IPS DF 19.7 (cell line): ENCODE measurements around the gene GSTA2.
"Not testable (repeated sequence)": the region's sequence is repeated elsewhere in the genome, so short reads cannot be mapped to it uniquely, and the experiment has no call there.

Experiments used
- DNase-seq: peaks from one replicate; pipeline ENCODE4 v3.0.0-alpha.2; 2013; ENCODE audit warnings: low read depth, low spot score

The GSTA2 gene

DNA sequence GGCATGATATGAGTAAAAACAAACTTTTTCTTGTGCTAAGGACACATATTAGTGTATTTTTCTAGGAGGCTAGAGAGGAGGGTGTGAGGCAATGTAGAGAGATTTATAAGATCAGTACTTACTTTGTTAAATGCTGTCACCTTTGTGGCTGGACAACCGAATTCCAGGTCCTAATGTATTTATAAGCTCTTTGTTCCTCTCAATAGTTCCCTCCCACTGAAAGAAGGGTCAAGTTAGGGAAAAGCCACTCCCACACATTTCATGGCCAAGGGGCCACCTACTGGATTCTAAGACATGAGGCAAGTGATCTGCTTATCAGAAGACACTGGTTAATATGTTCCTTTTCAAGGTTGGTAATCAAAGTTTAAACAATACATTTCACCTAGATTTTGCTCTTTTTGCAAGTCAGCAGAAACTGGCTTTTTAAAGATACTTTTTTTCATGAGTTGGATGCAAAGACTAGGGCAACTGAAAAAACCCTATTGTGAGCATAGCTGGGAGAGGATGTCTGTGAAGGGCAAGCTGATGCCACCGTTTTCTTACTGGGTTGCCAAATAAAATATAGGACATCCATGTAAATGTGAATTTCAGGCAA lies at the start of gene GSTA2:
TSS of gene GSTA2 (minus strand) at position 154 of the 595 bp plus-strand sequence. CDS start 5,528 bp downstream, outside the sequence.
- not testable (repeated sequence) for DNase-seq

DNA sequence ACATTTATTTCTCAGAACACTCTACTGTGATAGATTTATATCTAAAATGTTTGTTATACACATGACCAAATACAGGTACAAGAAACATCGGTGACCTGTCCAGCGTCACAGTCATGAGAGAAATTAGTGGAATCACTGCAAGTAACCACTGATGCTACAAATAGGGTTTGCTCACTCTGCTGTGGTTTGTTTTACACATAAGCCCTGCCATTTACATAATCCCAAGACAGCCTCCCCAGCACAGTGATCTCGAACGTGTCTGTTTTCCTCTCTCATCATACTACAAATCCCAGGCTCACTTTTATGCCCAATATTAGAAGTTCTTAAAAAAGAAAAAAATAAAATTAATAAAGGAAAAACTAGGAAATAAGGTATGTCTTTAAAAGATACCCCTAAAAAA lies 46.5 kb upstream of the GSTA2 start:
- DNase-seq: not testable (repeated sequence)

- no peak for DNase-seq
Observed at GRCh38 chr6:52808660-52809059, 45.4 kb upstream of the GSTA2 start.

GRCh38 chr6:52803668-52804255 lies 40.5 kb upstream of the GSTA2 start, which contains the start of gene GSTA1:
GSTA1 (minus strand) TSS chr6:52803816; CDS start chr6:52799267, 4,549 bp downstream.
- not testable (repeated sequence) for DNase-seq

DNA sequence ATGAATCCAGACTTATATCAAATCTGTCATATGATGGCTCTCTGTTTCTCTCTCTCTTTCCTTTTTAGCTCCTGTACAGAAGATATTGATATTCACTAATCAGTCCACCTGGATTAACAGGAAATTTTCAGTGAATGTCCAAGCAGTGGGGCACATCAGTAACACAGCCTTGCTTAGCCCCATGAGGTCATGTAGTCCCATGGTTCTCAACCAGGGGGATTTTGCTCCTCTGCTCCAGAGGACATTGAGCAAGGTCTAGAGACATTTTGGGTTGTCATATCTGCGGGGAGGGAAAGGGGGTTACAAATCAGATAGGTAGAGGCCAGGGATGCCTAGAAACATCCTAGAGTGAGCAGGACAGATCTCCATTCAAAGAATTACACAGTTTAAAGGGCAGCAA lies 39.5 kb upstream of the GSTA2 start:
- DNase-seq: no peak

DNA sequence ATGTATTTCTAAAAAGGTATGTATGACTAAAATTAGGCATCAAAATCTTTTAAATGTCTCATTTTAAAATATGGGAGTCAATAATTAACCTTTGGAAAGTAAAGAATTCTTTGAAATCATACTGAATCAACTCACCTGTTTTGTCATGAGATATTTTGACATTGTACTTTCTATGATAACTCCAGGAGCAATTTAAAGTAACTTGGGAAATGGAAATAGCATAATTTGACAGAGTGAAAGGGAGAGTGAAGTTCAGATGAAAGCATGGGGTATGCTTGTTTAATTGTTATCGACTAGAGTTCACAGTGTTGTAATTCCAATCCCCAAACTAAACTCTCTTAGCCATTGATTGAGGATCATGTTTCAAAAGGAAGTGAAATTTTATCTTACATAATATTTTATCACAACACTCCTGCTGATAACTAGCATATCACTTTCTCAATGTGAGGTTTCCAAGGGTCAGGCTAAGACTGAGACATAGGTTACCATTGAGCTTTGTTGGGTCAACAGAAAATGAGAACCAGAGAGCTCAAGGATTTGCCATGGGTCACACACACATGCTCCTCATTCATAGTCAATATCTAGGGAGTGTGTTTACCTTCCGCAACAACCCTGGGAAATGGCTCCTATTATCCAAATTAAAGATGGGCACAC lies 38.0 kb upstream of the GSTA2 start:
- DNase-seq: no peak

- not testable (repeated sequence) for DNase-seq
Observed at GRCh38 chr6:52799272-52799671, 36.0 kb upstream of the GSTA2 start.

DNA sequence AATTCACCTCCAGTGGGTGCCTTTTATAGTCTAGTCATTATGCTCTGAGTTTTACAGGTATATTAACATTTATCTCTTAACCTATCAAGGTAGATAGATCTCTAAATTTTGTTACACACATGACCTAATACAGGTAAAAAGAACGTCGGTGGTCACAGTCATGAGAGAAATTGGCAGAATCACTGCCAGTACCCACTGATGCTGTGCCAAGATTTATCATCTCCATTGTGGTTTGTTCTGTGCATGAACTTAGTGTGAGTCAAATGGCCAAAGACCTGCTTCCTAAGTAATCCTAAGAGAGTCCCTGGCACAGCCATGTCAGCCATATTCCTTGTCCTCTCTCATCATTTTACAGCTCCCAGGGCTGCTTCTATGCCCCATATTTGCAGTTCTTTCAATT lies 31.1 kb upstream of the GSTA2 start:
- DNase-seq: not testable (repeated sequence)

DNA sequence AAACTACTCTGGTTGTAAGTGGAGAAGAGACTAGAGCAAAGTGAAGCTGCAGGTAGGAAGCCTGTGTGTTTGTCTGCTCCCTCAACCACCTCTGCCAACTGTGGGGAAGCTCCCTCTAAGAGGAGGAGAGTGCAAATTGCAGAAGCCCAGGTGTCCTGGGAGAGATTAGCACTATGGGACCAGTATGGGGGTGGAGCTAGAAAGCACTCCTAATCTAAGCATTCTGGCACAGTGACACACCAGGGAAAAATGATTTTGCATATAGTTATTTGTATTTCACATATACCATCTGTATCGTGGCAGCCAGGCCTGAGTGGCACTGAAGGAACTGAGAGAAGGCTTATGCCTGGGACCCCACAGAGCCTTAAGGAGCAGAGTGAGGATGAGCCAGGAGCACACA lies 27.6 kb upstream of the GSTA2 start:
- no peak for DNase-seq

- DNase-seq: not testable (repeated sequence)
Observed at GRCh38 chr6:52789658-52790057, 26.4 kb upstream of the GSTA2 start.

GRCh38 chr6:52788478-52788877 lies 25.2 kb upstream of the GSTA2 start:
- no peak for DNase-seq

DNA sequence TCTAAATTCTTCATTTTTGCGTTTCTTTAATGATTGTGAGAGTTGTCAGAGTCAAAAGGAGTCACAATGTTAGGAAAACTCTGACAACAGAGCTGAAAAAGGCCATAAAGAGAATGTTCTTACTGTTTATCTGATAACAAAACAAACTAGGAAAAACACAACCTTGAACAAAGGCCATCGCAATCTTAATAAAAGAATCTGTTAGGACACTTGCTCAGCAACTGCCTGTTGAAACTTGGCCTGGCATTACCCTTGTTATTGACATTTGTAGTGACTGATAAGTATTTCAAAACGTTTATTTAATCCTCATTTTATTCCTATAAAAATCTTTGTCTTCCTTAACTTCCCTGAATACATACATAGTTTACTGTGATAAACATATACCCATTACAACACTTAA lies 24.6 kb upstream of the GSTA2 start:
- no peak for DNase-seq

DNA sequence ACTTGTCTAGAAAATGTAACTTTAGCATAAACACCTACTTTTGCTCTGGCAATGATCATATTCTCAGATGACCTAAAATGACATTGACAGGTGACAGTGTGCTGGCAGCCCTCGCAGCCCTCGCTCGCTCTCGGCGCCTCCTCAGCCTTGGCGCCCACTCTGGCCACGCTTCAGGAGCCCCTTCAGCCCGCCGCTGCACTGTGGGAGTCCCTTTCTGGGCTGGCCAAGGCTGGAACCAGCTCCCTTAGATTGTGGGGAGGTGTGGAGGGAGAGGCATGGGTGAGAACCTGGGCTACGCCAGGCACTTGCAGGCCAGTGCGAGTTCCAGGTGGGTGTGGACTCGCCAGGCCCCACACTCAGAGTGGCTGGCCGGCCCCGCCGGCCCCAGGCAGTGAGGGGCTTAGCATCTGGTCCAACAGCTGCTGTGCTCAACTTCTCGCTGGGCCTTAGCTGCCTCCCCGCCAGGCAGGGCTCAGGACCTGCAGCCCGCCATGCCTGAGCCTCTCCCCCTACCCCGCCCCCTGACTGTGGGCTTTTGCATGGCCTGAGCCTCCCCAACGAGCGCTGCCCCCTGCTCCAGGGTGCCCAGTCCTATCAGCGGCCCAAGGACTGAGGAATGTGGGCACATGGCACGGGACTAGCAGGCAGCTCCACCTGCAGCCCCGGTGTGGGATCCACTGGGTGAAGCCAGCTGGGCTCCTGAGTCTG lies 23.1 kb upstream of the GSTA2 start:
- no peak for DNase-seq

GRCh38 chr6:52782696-52783274 lies 19.5 kb upstream of the GSTA2 start:
- not testable (repeated sequence) for DNase-seq

- DNase-seq: not testable (repeated sequence)
Observed at GRCh38 chr6:52782209-52782608, 18.9 kb upstream of the GSTA2 start.

- DNase-seq: no peak
Observed at GRCh38 chr6:52779237-52779636, 16.0 kb upstream of the GSTA2 start.

DNA sequence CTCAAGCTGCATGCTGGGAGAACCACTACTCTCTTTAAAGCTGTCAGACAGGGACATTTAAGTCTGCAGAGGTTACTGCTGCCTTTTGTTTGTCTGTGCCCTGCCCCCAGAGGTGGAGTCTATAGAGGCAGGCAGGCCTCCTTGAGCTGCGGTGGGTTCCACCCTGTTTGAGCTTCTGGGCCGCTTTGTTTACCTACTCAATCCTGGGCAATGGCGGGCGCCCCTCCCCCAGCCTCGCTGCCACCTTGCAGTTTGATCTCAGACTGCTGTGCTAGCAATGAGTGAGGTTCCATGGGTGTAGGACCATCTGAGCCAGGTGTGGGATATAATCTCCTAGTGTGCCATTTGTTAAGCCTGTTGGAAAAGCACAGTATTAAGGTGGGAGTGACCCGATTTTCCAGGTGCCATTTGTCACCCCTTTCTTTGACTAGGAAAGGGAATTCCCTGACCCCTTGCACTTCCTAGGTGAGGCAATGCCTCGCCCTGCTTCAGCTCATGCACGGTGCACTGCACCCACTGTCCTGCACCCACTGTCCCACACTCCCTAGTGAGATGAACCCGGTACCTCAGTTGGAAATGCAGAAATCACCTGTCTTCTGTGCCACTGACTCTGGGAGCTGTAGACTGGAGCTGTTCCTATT lies 13.6 kb upstream of the GSTA2 start:
- DNase-seq: not testable (repeated sequence)

- DNase-seq: not testable (repeated sequence)
Observed at GRCh38 chr6:52769399-52769798, 6.1 kb upstream of the GSTA2 start.

DNA sequence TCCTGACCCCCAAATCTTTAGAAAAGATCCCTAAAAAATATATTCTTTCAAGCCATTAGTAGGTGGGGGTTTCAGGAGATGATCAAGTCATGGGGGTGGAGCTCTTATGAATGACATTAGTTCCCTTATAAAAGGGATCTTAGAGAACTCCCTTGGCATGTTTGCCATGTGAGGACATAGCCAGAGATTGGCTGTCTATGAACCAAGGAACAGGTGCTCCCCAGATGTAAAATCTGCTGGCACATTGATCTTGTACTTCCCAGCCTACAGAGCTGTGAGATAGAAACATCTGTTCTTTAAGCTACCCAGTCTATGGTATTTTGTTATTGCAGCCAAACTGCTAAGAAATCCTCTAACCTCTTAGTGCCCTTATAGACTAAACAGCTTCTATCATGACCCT lies 4.4 kb upstream of the GSTA2 start:
- DNase-seq: not testable (repeated sequence)

- not testable (repeated sequence) for DNase-seq
Observed at GRCh38 chr6:52761673-52762491, 1.4 kb downstream of the GSTA2 start.
